Measurements from ENCODE around the gene SIX3. TPM values are rescaled to one million over a fixed set of nuclear protein-coding genes. Genes with fewer than 3 reads are reported as not detected.

Gene SIX3
- total RNA-seq, 1 donor from 2014 or later, result not detected

DNA sequence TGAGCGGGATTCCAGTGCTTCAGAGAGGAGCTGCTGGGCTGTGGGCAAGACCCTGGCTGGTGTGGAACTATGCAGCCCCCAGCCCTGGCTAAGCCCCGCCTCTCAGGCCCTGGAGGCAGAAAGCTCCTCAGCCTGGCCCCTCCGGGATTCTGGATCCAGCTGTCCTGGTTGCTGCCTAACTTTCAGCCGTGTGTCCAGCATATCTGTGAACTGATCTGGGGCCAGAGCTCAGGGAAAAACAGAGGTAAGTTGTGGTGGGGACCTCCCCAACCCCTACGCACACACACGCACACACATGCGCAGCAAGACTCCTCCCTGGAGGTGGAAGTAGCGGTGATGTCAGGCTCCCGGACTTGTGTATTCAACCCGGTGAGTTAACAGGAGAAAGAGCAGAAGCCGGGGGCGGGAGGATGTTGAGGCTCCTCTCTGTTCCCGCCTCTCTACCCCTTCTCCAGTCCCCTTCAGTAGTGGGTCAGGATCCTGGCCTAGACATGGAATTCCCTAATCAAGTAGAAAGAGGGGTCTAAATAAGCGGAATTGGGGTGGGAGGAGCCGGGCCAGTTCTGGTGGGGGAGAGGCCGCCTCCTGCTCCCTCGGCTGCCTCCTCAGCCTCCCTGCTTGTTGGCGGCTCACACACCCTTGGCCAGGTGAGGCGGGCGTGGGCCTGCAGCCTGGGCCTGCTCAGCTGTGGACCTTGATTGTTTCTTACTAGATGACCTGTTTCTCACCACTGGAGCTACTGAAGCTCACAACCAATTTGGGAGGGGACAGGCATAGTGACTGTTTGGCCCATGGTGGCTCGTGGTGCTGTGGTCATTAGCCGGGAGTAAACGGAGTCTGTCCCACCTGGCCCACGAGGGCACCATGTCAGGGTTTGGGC, 34.3 kb downstream of the SIX3 start:
- peaks cover 4% of the 10 kb centered on the region for H3K4me1 Mint-ChIP-seq
- peaks cover 81% of the 10 kb centered on the region for H3K27me3 Mint-ChIP-seq (ENCODE audit: low read depth)
- H3K9me3 Mint-ChIP-seq, result no peaks in the 10 kb centered on the region
- TF ChIP-seq, protein P1, sequence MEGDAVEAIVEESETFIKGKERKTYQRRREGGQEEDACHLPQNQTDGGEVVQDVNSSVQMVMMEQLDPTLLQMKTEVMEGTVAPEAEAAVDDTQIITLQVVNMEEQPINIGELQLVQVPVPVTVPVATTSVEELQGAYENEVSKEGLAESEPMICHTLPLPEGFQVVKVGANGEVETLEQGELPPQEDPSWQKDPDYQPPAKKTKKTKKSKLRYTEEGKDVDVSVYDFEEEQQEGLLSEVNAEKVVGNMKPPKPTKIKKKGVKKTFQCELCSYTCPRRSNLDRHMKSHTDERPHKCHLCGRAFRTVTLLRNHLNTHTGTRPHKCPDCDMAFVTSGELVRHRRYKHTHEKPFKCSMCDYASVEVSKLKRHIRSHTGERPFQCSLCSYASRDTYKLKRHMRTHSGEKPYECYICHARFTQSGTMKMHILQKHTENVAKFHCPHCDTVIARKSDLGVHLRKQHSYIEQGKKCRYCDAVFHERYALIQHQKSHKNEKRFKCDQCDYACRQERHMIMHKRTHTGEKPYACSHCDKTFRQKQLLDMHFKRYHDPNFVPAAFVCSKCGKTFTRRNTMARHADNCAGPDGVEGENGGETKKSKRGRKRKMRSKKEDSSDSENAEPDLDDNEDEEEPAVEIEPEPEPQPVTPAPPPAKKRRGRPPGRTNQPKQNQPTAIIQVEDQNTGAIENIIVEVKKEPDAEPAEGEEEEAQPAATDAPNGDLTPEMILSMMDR (IDR thresholded peaks at IDR 0.05; ENCODE audit: unreplicated experiment), result no peak
- H3K27ac Mint-ChIP-seq, result no peak overlapping the region
- DNase-seq (ENCODE audit: low spot score in 2 of 2, unreplicated experiment in 2 of 2), result no peak
- H3K4me3 Mint-ChIP-seq, result peak overlapping the region; percentile 15
- no peaks in the 10 kb centered on the region for H3K36me3 Mint-ChIP-seq

DNA sequence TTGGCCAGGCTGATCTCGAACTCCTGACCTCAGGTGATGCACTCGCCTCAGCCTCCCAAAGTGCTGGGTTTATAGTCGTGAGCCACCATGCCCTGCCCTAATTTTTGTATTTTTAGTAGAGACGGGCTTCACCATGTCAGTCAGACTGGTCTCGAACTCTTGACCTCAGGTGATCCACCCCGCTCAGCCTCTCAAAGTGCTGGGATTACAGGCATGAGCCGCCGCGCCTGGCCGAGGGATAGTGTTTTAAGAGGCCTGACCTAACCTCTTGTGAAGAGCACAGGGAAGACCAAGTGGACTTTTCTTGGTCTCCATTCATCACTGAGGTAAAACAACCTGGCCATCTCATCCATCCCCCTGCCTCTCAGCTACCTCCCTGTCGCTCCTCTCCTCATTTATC, 38.1 kb downstream of the SIX3 start:
- TF ChIP-seq, protein P1 (IDR thresholded peaks at IDR 0.05; ENCODE audit: unreplicated experiment), result no peak
- Mint-ChIP-seq H3K36me3 (no peaks in the 10 kb centered on the region), H3K4me1 (peaks cover 4% of the 10 kb centered on the region), H3K27me3 (ENCODE audit: low read depth) (peaks cover 82% of the 10 kb centered on the region), H3K4me3 (no peak overlapping the region), H3K27ac (no peak overlapping the region), H3K9me3 (no peaks in the 10 kb centered on the region)
- no peak for DNase-seq (ENCODE audit: low spot score in 2 of 2, unreplicated experiment in 2 of 2)

DNA sequence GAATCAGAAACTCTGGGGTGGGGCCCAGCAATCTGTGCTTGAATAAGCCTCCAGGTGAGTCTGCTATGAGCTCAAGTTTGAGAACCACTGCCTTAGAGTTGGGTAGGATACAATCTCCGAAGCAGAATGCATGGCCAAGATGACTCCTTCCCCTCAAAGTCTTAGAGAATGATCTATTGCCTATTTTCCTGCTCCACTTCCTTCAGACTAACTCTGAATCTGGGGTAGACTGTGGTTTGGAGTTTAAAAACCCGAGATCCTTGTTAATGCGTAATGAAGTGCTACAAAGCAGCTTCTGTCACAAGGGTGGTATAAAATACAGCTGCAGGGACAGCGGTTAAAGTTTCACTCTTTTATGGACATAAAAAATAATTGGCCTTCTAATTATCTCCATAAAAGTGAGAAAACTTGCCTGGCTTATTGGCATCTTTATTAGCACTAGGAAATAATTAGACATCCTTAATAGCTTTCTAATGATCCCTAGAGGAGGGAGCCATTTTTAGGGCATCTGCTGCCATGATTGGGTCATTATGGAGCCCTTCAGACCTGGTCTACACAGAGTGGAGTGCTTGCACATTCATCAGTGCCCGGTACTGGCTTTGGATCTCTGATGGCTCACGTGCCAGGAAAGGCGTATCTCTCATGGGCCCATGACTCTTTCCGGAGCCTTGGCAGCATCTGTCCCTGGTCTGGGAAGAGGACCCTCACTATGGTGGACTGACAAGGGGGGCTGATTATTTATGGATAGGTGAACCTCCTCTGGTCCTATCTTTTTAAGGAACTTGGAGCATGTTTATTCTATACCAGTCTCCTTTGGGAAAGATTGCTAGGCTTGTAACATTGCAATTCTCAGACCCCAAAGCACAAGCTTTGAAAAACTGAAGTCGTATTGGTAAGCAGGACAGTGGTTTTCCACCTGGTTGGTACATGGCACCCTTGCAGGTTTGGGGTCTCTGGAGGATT, 39.5 kb downstream of the SIX3 start:
- TF ChIP-seq, protein P1 (IDR thresholded peaks at IDR 0.05; ENCODE audit: unreplicated experiment), result no peak
- no peak for DNase-seq (ENCODE audit: low spot score in 2 of 2, unreplicated experiment in 2 of 2)
- no peaks in the 10 kb centered on the region for H3K9me3 Mint-ChIP-seq
- no peak overlapping the region for H3K27ac Mint-ChIP-seq
- no peaks in the 10 kb centered on the region for H3K36me3 Mint-ChIP-seq
- H3K4me3 Mint-ChIP-seq, result no peak overlapping the region
- peaks cover 72% of the 10 kb centered on the region for H3K27me3 Mint-ChIP-seq (ENCODE audit: low read depth)
- H3K4me1 Mint-ChIP-seq, result peaks cover 4% of the 10 kb centered on the region

DNA sequence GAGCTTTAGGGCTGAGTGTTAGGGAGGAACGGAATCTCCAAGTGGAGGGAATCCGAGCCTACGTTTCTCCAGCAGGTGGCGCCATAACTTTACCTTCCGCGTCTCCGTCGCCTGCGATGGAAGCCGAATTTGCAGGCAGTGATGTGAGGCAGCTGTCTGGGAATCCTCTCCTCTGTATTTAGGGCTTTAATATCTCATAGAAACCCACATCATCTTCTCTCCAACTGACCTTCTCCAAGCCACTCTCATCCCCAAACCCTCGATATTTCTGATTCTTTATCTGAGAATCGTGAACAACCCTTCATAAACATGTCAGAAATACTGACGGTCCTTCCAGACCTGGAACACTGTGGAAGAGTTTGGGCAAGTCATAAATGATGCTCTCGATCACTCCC, 40.2 kb downstream of the SIX3 start:
- DNase-seq (ENCODE audit: low spot score in 2 of 2, unreplicated experiment in 2 of 2), result peak; percentile 61 to 89
- H3K4me1 Mint-ChIP-seq, result peaks cover 4% of the 10 kb centered on the region
- H3K4me3 Mint-ChIP-seq, result no peak overlapping the region
- TF ChIP-seq, protein P1 (IDR thresholded peaks at IDR 0.05; ENCODE audit: unreplicated experiment), result peak; percentile 95
- H3K36me3 Mint-ChIP-seq, result no peaks in the 10 kb centered on the region
- H3K9me3 Mint-ChIP-seq, result peaks cover 2% of the 10 kb centered on the region
- H3K27me3 Mint-ChIP-seq (ENCODE audit: low read depth), result peaks cover 71% of the 10 kb centered on the region
- no peak overlapping the region for H3K27ac Mint-ChIP-seq

DNA sequence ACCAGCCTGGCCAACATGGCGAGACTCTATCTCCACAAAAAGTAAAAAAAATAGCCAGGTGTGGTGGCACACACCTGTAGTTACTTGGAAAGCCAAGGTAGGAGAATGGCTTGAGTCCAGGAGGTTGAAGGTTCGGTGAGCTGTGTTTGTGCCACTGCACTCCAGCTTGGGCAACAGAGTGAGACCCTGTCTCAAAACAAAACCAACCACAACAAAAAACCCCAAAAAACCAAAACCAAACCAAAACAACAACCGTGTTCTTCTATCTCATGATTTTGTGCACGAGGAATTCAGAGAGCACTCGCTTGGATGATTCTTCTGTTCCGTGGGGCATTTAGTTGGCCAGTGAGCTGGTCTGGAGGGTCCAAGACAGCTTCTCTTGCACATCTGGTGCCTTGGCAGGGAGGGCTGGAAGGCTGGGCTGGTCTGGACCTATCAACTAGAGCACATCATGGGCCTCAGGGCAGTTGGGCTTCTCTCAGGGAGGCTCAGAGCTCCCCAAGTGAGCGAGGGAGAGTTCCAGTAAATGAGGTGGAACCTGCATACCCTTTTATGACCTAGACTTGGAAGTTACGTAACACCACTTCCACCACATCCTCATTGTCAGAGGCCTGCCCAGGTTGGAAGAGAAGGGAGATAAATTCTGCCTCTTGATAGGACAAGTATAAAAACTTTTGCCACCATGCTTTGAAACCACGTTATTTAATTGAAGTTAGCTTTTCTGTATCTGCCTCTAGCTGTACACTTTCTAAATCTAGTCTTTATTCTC, 42.5 kb downstream of the SIX3 start:
- TF ChIP-seq, protein P1 (IDR thresholded peaks at IDR 0.05; ENCODE audit: unreplicated experiment), result no peak
- Mint-ChIP-seq H3K27me3 (ENCODE audit: low read depth) (peaks cover 66% of the 10 kb centered on the region), H3K4me3 (no peak overlapping the region), H3K27ac (no peak overlapping the region), H3K4me1 (peaks cover 4% of the 10 kb centered on the region), H3K9me3 (peaks cover 22% of the 10 kb centered on the region), H3K36me3 (no peaks in the 10 kb centered on the region)
- DNase-seq (ENCODE audit: low spot score in 2 of 2, unreplicated experiment in 2 of 2), result no peak
